ENCODE data around the gene XRCC4. TPM values are rescaled to one million over a fixed set of nuclear protein-coding genes. Genes with fewer than 3 reads are reported as not detected.

The XRCC4 gene
- total RNA-seq: 1 to 10 TPM; 5.7 to 7.8 TPM
- long read RNA-seq, partial matches to known transcripts: 3 of 8 reads
- long read RNA-seq, other reads (novel, unspliced or antisense): 1 of 8 reads

DNA sequence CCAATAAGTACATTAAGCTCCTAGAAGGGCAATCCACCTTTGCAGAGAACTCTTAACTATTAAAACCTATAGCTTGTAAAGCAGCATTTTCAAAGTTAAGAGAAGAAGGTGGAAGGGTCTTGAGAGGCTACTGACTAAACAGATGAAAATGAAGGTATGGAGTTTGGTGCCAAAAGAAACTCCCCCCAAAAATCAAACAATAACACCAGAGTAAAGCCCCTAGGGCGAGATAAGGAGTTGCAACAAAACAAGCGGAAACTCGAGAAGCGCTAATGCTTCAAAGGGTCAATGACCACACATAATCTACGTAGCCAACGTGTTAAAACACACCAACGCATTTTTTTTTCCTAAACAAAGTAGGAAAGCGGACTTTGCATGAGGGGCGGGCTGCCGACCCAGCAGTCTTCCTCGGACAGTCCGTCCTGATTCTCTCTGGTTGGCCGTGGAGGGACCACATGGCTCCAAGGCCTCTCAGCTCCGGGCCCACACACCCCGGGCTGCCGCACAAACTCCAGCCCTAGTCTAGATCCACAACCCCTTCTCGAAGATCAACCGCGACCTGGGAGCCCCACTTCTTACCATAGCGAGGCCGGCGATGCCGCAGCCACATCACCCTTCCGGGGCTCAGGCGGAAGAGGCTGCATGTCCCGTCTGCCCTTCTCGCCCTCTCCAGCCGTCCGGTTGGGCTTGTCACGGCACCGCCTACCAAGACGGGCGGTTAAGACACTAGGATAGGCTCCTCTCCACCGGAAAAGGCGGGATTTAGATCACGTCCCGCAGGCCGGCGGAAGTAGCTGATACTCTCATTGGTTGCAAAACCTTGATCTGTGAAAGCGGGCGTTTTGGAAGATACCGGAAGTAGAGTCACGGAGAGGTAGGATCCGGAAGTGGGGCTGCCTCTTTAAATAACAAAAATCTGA is at the start of gene XRCC4, which contains the start of gene TMEM167A:
XRCC4 (plus strand) TSS at position 806 of the 920 bp plus-strand sequence. CDS start 27,373 bp downstream, outside the sequence.
TMEM167A (minus strand) TSS at position 653 of the 920 bp plus-strand sequence; CDS start at position 582, 71 bp downstream.
- intact Hi-C loops (cut with DNase I, micrococcal nuclease): no loop called here
- ATAC-seq (peak; percentile 100), DNase-seq (peak; percentile 93 to 98)

DNA sequence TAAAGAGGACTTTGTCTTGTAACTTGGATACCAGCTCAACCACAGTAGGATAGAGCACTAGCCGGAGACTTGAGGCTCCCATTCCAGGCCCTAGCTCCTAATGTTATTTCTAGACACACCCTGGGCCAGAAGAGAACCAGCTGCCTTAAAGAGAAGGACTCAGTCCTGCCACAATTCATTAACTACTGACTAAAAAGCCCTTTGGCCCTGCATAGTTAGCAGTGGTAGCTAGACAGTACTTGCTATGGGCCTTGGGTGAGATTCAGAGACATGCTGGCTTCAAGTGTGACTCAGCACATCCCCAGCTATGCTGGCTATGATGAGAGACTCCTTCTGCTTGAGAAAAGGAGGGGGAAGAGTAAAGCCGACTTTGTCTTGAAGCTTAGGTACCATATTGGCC is 47.4 kb upstream of the XRCC4 start:
- ATAC-seq (no peak), DNase-seq (no peak)
- intact Hi-C loops (cut with DNase I, micrococcal nuclease): no loop called here

DNA sequence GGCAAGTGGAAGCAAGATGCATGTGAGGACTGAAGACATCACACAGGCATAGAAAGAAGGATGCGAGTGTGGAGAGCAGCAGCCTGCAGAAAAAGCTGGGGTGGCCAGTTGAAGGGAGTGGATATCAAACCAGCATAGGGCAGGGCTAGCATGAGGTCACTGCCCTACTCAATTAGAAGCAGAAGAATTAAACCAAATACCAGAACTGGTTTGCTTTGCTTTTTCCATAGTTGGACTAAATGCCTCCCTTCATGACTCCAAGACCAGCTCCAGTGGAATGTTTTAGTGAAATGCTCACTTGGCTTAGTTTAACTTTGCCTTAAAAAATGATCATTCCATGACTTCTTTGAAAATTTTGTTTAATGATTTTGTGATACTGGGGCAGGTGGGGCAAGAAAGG is 46.0 kb upstream of the XRCC4 start:
- no peak for ATAC-seq
- DNase-seq: no peak
- intact Hi-C loops (cut with DNase I, micrococcal nuclease): no loop called here

DNA sequence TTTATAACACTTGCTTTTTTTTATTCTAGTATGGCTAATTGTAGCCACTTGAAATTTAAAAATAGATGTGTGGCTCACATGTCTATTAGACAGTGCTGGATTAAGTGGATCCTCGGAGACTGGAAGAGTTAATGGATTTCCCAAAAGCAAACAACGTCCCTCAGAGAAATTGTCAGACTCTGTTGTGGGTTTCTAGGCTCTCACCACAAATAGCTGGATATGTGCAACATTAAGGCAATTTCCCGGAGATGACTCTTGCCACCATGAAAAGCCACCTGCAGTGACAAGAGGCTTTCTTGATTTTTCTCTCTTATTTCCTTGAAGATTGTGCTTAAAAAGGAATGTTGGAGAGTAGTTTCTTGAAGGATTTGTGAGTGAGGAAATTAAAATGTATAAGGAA is 43.3 kb upstream of the XRCC4 start:
- no peak for DNase-seq
- ATAC-seq: no peak
- intact Hi-C loops (cut with DNase I, micrococcal nuclease): no loop called here

DNA sequence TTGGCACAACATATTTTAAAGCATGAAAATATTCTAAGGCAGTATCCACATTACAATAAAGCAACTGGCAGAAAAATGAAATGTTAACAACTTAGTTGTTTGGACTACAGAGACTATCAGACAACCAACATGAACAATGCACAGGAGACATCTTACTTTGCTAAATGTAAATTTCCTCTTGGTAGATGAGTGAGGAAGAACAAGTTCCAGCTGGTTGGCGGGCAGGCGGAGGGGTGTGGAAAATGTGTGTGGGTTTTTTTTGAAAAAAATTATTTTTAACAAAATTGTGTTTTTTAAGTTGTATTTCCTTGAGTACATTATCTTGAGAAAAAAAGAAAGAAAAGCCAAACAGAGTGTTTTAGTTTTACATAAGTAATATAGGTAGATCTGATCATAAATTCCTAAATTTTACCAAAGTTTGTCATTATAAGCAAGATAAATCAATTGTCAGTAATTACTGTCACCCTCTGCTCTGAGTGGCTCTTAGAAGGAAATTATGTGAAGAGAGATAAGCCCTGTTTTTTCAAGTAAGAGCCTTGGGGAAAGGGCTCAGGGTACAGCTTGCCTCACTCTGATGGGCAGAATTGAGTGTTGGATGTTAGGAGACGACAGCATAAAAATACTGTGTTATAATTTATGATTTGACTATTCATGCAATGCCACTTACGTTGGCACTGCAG is 42.7 kb upstream of the XRCC4 start:
- intact Hi-C loops (cut with DNase I, micrococcal nuclease): no loop called here
- ATAC-seq (no peak), DNase-seq (no peak)

- DNase-seq: no peak
- intact Hi-C loops (cut with DNase I, micrococcal nuclease): no loop called here
- ATAC-seq: no peak
Observed at GRCh38 chr5:83035373-83036100, 41.8 kb upstream of the XRCC4 start.

GRCh38 chr5:83036991-83037575 is 40.3 kb upstream of the XRCC4 start:
- DNase-seq: no peak
- intact Hi-C loops (cut with DNase I, micrococcal nuclease): no loop called here
- no peak for ATAC-seq

DNA sequence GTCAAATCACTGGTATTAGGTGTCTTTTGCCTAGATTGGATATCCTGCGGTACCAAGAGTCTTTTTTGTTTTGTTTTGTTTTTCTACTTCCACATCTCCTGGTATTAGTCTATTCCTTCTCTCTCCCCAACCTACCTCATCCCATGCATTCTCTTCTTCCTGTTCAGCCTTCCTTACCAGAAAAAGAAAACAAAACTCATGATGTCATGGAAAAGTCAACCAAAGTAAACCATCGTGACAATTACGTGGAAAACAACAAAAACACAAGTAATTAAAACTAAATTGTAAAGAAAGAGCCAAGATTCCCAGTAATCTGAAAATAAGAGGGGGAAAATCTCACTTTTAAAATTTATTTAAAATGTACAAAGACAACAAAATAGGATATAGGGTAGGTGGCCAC is 38.4 kb upstream of the XRCC4 start:
- no peak for ATAC-seq
- intact Hi-C loops (cut with DNase I, micrococcal nuclease): no loop called here
- DNase-seq: no peak

GRCh38 chr5:83042507-83042906 is 34.8 kb upstream of the XRCC4 start:
- ATAC-seq: no peak
- no peak for DNase-seq
- intact Hi-C loops (cut with DNase I, micrococcal nuclease): no loop called here

GRCh38 chr5:83044926-83045325 is 32.4 kb upstream of the XRCC4 start:
- no peak for DNase-seq
- intact Hi-C loops (cut with DNase I, micrococcal nuclease): no loop called here

DNA sequence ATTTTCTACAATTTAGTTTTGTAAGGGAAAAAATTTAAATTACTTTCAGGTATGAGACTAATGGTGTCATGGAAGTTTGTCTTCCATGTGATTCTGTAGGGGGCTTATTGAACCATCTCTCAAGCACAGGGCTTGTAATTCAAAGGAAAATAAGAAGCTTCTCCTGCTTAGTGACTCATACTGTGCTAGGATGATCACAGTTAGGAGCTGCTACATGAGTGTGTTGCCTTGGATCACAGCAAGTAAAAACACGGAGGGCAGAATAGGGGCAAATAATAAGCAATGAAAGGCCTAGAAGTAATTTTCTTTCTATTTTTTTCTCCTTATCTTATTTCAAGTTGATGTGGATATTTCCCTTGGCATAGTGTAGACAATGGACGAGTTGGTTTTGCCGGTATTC is 29.1 kb upstream of the XRCC4 start:
- ATAC-seq: no peak
- no peak for DNase-seq

More at GRCh38 chr5:83044926-83045325, 32.4 kb upstream of the XRCC4 start:
- no peak for ATAC-seq

GRCh38 chr5:83048811-83049210 is 28.5 kb upstream of the XRCC4 start:
- no peak for ATAC-seq

More for the DNA sequence above, 29.1 kb upstream of the XRCC4 start:
- intact Hi-C loops (cut with DNase I, micrococcal nuclease): no loop called here

DNA sequence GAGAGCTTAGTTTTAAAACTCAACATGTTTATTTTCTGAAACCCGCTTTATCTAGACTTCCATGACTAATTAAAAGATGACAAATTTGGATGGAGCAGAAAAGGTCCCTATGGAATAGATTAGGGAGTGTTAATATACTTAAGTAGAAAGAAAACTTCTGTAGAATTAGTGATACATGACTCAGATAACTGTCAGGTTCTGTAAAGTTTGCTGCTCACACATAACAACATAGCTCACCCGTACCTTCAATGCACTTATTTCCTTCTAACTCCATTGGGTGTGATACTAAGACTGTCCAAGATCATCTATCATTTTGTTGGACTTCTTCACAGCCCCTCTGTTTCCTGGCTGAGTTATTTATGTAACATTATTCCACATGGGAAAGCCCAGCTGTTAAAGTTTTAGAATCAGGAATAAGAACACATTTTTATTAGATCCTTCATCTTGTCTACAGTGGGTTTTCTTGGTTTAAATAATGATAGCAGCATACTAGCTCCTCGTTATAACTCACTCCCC is 27.9 kb upstream of the XRCC4 start:
- intact Hi-C loops (cut with DNase I, micrococcal nuclease): no loop called here
- ATAC-seq (no peak), DNase-seq (no peak)

More at GRCh38 chr5:83048811-83049210, 28.5 kb upstream of the XRCC4 start:
- no peak for DNase-seq
- intact Hi-C loops (cut with DNase I, micrococcal nuclease): no loop called here

- ATAC-seq (no peak), DNase-seq (no peak)
- intact Hi-C loops (cut with DNase I, micrococcal nuclease): no loop called here
Observed at GRCh38 chr5:83050723-83051340, 26.5 kb upstream of the XRCC4 start.

DNA sequence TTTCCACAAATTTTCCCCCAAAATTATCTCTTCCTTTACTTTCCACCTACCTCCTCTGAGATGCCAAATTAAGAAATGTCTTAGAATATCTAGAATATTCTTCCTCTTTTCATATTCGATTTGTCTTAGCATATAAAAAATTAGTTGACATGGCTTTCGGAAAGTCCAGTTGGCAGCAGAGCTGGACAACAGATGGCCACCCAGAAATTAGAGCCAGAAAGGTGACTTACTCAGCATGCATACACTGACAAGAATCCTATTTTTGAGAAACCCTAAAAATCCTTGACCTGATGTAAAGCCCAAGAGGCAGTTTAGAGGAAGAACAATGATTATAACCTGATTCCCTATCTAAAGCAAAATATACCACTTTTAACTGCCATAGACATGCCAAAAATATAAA is 22.2 kb upstream of the XRCC4 start:
- ATAC-seq (no peak), DNase-seq (no peak)
- intact Hi-C loops (cut with DNase I, micrococcal nuclease): no loop called here

- intact Hi-C loops (cut with DNase I, micrococcal nuclease): no loop called here
- ATAC-seq: no peak
- DNase-seq: no peak
Observed at GRCh38 chr5:83058726-83059125, 18.6 kb upstream of the XRCC4 start.

DNA sequence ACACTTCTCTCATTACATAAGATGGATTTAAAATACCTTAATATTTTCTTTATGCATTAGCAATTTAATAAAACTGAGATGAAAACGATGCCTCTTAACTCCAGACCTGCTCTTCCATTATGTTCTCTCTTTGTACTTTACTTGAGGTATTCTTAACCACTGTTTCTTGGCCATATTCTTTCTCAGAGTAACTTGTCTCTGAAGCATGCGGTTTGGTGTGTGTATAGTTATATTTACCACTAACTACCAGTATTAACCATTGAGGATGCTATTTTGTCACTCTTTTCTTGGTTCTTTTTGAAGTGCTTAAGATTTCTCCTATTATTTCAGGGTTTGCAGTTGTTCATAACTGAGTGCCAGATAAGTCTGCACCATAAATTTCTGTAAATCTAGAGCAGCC is 18.0 kb upstream of the XRCC4 start:
- intact Hi-C loops (cut with DNase I, micrococcal nuclease): no loop called here
- no peak for ATAC-seq
- DNase-seq: no peak

DNA sequence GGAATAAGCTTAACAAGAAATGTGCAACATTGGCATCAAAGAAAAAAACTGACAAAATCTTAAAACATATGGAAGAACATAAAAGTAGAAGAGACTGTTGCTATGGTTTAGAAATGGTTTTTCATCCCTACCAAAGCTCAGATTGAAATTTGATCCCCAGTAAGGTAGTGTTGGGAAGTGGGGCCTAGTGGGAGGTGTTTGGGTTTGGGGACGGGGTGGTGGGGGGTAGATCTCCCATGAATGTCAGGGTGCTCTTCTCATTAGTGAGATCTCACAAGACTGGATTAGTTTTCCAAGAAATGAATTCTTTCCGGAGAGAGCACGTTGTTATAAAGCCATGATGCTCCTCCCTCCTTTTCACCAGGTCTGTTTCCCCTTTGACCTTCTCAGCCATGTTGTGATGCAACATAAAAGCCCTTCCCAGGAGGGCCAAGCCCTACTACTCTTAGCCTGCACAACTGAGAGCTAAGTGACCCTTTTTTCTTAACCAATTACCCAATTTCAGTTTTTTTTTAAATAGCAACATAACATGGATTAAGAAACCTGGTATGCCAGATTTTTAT is 10.7 kb upstream of the XRCC4 start:
- no peak for DNase-seq
- intact Hi-C loops (cut with DNase I, micrococcal nuclease): no loop called here
- ATAC-seq: no peak

Data from left colon (tissue), 2 donors.